ENCODE results near the gene DPP6.

The DPP6 gene

DNA sequence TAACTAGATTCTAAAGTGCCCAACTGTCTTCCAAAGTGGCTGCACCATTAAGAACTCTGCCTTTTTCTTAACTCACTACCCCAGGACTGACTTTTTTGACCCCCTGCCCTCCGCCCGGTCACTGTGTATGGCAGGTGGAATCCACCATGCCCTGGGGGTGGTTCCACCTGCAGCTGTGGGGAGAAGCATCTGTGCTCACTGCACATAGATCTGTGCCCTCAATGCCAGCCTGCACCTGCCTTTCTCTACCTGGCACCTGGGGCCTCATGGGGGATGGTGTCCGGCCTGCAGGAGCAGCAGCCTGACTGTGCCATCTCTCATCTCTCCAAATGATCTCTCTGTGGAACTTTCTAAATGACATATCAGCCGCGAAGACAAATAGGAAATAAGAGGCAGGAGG, 597.2 kb downstream of the DPP6 start:
- in situ Hi-C loops (cut with HindIII; ENCODE audit: low pct_ligation_motif_present, low sequenced_read_pairs), result no loop called here

DNA sequence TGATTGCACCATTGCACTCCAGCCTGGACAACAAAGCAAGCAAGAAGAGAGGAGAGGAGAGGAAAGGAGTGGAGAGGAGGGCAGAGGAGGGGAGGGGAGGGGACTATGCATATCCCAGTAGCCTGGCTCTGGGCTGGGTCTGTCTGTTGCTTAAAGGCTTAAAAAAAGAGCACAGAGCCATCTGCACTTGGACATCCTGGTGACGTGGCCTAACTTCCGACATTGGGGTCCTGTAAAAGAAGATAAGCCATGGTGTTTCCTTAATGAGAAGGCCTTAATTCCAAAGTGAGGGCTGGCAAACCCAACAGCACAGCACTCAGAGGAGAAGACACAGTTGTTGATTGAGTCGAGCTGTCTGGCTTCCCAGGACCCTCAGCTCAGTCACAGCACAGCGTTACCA, 598.1 kb downstream of the DPP6 start:
- Histone ChIP-seq H3K27me3 (replicated peaks) (no peaks in the 10 kb centered on the region), H3K4me3 (ENCODE audit: low read depth, low read length) (no peak overlapping the region), H3K27ac (no peak overlapping the region), H3K36me3 (replicated peaks) (no peaks in the 10 kb centered on the region)
- in situ Hi-C loops (cut with HindIII; ENCODE audit: low pct_ligation_motif_present, low sequenced_read_pairs), result no loop called here
- TF ChIP-seq, protein P1, sequence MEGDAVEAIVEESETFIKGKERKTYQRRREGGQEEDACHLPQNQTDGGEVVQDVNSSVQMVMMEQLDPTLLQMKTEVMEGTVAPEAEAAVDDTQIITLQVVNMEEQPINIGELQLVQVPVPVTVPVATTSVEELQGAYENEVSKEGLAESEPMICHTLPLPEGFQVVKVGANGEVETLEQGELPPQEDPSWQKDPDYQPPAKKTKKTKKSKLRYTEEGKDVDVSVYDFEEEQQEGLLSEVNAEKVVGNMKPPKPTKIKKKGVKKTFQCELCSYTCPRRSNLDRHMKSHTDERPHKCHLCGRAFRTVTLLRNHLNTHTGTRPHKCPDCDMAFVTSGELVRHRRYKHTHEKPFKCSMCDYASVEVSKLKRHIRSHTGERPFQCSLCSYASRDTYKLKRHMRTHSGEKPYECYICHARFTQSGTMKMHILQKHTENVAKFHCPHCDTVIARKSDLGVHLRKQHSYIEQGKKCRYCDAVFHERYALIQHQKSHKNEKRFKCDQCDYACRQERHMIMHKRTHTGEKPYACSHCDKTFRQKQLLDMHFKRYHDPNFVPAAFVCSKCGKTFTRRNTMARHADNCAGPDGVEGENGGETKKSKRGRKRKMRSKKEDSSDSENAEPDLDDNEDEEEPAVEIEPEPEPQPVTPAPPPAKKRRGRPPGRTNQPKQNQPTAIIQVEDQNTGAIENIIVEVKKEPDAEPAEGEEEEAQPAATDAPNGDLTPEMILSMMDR (IDR thresholded peaks at IDR 0.05; ENCODE audit: low read depth, low read length, missing control alignments), result no peak
- no peak for DNase-seq

More for the DNA sequence above, 597.2 kb downstream of the DPP6 start:
- Histone ChIP-seq H3K4me3 (ENCODE audit: low read depth, low read length) (no peak overlapping the region), H3K27me3 (replicated peaks) (no peaks in the 10 kb centered on the region), H3K27ac (no peak overlapping the region), H3K36me3 (replicated peaks) (no peaks in the 10 kb centered on the region)
- no peak for DNase-seq
- TF ChIP-seq, protein P1 (IDR thresholded peaks at IDR 0.05; ENCODE audit: low read depth, low read length, missing control alignments), result no peak

DNA sequence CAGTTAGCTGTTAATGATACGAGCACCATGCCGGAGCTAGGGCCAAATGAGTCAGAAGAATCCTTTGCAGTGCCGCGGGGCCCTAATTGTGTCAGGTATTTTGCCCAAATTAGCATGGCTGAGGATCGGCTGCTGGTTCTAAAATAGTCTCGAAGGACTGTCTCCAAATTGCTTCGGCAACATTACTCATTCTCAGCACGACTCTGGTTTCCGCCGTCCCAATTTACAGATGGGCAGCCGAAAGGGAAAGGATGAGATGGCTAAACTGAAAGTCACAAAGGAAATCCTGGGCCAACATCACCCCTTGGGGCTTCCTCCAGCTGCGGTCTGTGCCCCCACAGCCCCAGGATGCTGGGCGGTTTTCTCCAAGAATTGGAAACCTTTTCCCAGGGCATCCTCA, 599.3 kb downstream of the DPP6 start:
- H3K27me3 ChIP-seq (replicated peaks), result no peaks in the 10 kb centered on the region
- no peaks in the 10 kb centered on the region for H3K36me3 ChIP-seq (replicated peaks)
- TF ChIP-seq, protein P1 (IDR thresholded peaks at IDR 0.05; ENCODE audit: low read depth, low read length, missing control alignments), result no peak
- H3K4me3 ChIP-seq (ENCODE audit: low read depth, low read length), result no peak overlapping the region
- in situ Hi-C loops (cut with HindIII; ENCODE audit: low pct_ligation_motif_present, low sequenced_read_pairs), result no loop called here
- H3K27ac ChIP-seq, result no peak overlapping the region
- DNase-seq, result no peak

DNA sequence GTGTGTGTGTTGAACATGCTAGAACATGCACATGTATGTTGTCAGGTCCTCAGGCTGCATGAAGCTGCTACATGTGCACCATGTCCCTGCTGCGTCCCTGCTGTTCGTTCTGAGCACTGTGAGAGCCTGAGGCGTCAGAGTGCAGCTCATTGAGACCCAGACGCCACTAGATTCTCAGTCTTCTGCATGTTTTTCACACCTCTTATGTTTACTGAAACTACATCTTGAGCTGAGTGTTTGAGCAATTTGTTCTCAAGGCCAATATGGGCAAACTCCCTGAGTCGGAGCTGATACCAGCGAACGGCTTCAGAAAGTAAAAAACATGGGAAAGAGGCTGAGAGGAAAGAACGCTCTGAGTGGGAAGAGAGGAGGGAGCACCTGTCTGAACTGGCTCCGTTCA, 600.4 kb downstream of the DPP6 start:
- Histone ChIP-seq H3K27ac (no peak overlapping the region), H3K27me3 (replicated peaks) (no peaks in the 10 kb centered on the region), H3K36me3 (replicated peaks) (no peaks in the 10 kb centered on the region), H3K4me3 (ENCODE audit: low read depth, low read length) (no peak overlapping the region)
- no peak for DNase-seq
- TF ChIP-seq, protein P1 (IDR thresholded peaks at IDR 0.05; ENCODE audit: low read depth, low read length, missing control alignments), result no peak
- in situ Hi-C loops (cut with HindIII; ENCODE audit: low pct_ligation_motif_present, low sequenced_read_pairs), result no loop called here

DNA sequence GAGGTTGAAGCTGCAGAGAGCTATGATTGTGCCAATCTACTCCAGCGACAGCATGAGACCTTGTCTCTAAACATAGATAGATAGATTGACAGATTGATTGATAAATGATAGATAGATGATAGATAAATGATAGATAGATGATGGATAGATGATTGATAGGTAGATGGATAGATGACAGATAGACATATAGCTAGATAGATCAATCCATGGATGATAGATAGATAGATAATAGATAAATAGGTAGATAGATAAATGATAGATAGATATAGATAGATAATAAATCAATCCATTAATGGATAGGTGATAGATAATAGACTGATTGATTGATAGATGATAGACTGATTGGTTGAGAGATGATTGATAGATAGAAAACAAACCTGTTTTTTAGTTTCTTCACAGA, 601.1 kb downstream of the DPP6 start:
- in situ Hi-C loops (cut with HindIII; ENCODE audit: low pct_ligation_motif_present, low sequenced_read_pairs), result no loop called here
- TF ChIP-seq, protein P1 (IDR thresholded peaks at IDR 0.05; ENCODE audit: low read depth, low read length, missing control alignments), result no peak
- Histone ChIP-seq H3K4me3 (ENCODE audit: low read depth, low read length) (no peak overlapping the region), H3K27me3 (replicated peaks) (no peaks in the 10 kb centered on the region), H3K36me3 (replicated peaks) (no peaks in the 10 kb centered on the region), H3K27ac (no peak overlapping the region)
- no peak for DNase-seq

DNA sequence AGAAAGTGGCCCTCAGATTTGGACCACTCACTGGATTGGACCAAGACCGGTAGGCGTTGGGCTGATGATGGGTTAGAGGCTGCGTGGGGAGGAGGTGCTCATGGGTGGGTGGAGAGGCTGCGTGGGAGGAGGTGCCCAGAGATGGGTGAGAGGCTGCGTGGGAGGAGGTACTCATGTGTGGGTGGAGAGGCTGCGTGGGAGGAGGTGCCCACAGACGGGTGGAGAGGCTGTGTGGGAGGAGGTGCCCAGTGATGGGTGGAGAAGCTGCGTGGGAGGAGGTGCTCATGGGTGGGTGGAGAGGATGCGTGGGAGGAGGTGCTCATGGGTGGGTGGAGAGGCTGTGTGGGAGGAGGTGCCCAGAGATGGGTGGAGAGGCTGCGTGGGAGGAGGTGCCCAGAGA, 604.4 kb downstream of the DPP6 start:
- H3K27me3 ChIP-seq (replicated peaks), result no peaks in the 10 kb centered on the region
- in situ Hi-C loops (cut with HindIII; ENCODE audit: low pct_ligation_motif_present, low sequenced_read_pairs), result no loop called here
- no peak for DNase-seq
- H3K27ac ChIP-seq, result no peak overlapping the region
- H3K36me3 ChIP-seq (replicated peaks), result no peaks in the 10 kb centered on the region
- no peak overlapping the region for H3K4me3 ChIP-seq (ENCODE audit: low read depth, low read length)
- TF ChIP-seq, protein P1 (IDR thresholded peaks at IDR 0.05; ENCODE audit: low read depth, low read length, missing control alignments), result no peak

Data from brain microvascular endothelial cell (primary cell).